Naive thymus-derived CD4-positive, alpha-beta T cell (primary cell): Measurements from ENCODE around the gene FUBP3. TPM values are rescaled to one million over a fixed set of nuclear protein-coding genes. Genes with fewer than 3 reads are reported as not detected.

Experiments
- ATAC-seq: fragments of 150-1000 bp; cut with Tn5 transposase; 2 replicates; pipeline ENCODE4 v1.10.0; 2021; ENCODE audit warnings: mild to moderate bottlenecking, moderate library complexity
- CTCF ChIA-PET: fragments of 350-600 bp; sonication (Branson Sonifier 250); formaldehyde crosslinking; loops from one replicate; lab custom pipeline; 2021; ENCODE audit warnings: antibody characterized with exemption; lab: Charles Lee
- POLR2A ChIA-PET: fragments of 350-600 bp; sonication (Branson Sonifier 250); formaldehyde crosslinking; loops from one replicate; lab custom pipeline; 2021; ENCODE audit warnings: antibody characterized with exemption, inconsistent platforms; lab: Charles Lee
- DNase-seq, 9 donors: peaks; one replicate each; pipeline versions ENCODE4 v3.0.0 to v3.0.0-alpha.2; 2020 to 2022; ENCODE audit warnings: mixed read lengths in 1 of 9
- H3K27ac ChIP-seq: one replicate; pipeline ENCODE4 v1.7.0; 2013; ENCODE audit warnings: mild to moderate bottlenecking, low read depth, low read length, moderate library complexity
- H3K27me3 ChIP-seq, 2 donors: one replicate each; pipeline ENCODE4 v1.7.0; 2013; ENCODE audit warnings: low read length in 2 of 2, mild to moderate bottlenecking in 2 of 2, moderate library complexity in 2 of 2; ENCODE audit not compliant: control insufficient read depth in 2 of 2, insufficient read depth in 2 of 2
- H3K36me3 ChIP-seq, 3 experiments: 1 replicate in 2 of 3; 2 replicates in 1 of 3; pipeline ENCODE4 v1.7.0; 2013; ENCODE audit warnings: low read length in 3 of 3, mild to moderate bottlenecking in 3 of 3, moderate library complexity in 1 of 3; ENCODE audit not compliant: insufficient read depth in 3 of 3, control insufficient read depth in 2 of 3
- H3K4me1 ChIP-seq, 2 donors: one replicate each; pipeline ENCODE4 v1.7.0; 2013; ENCODE audit warnings: low read length in 2 of 2, mild to moderate bottlenecking in 2 of 2, moderate library complexity in 1 of 2; ENCODE audit not compliant: control insufficient read depth in 2 of 2, insufficient read depth in 2 of 2
- H3K4me3 ChIP-seq: 2 replicates; pipeline ENCODE4 v1.7.0; 2013; ENCODE audit warnings: mild to moderate bottlenecking, low read length
- H3K9me3 ChIP-seq, 3 experiments: 1 replicate in 2 of 3; 2 replicates in 1 of 3; pipeline ENCODE4 v1.7.0; 2013; ENCODE audit warnings: low read length in 3 of 3; ENCODE audit not compliant: control insufficient read depth in 2 of 3
- H3K27ac Mint-ChIP-seq, 9 donors: one replicate each; pipeline ENCODE4 v1.8.0; 2020 to 2022; ENCODE audit warnings: mixed read lengths in 9 of 9, mild to moderate bottlenecking in 8 of 9, moderate library complexity in 5 of 9, inconsistent platforms in 2 of 9
- H3K27me3 Mint-ChIP-seq, 5 donors: one replicate each; pipeline ENCODE4 v1.8.0; 2021 to 2022; ENCODE audit warnings: mixed read lengths in 5 of 5, mild to moderate bottlenecking in 1 of 5
- H3K36me3 Mint-ChIP-seq, 5 donors: one replicate each; pipeline ENCODE4 v1.8.0; 2020 to 2022; ENCODE audit warnings: mixed read lengths in 5 of 5, mild to moderate bottlenecking in 3 of 5, inconsistent platforms in 1 of 5
- H3K4me1 Mint-ChIP-seq, 7 donors: one replicate each; pipeline ENCODE4 v1.8.0; 2020 to 2022; ENCODE audit warnings: mixed read lengths in 7 of 7, mild to moderate bottlenecking in 3 of 7, inconsistent platforms in 1 of 7
- H3K4me3 Mint-ChIP-seq, 10 donors: one replicate each; pipeline ENCODE4 v1.8.0; 2020 to 2022; ENCODE audit warnings: mild to moderate bottlenecking in 10 of 10, mixed read lengths in 10 of 10, moderate library complexity in 6 of 10, inconsistent platforms in 2 of 10
- H3K9me3 Mint-ChIP-seq, 11 donors: one replicate each; pipeline ENCODE4 v1.8.0; 2020 to 2022; ENCODE audit warnings: mixed read lengths in 11 of 11, mild to moderate bottlenecking in 4 of 11, inconsistent platforms in 1 of 11, moderate library complexity in 1 of 11
- intact Hi-C, 2 donors: fragments of 100-400 bp; cut with micrococcal nuclease; formaldehyde crosslinking; loops; one replicate each; pipeline ENCODE4 v1.15.1; 2023
- polyA plus RNA-seq, 2 donors: library from polyadenylated mRNA; unstranded; fragments of 300-500 nt; fragmentation: Illumina TruSeq; gene quantifications; one replicate each; pipeline ENCODE4 v1.2.3, GENCODE V29; 2021
- total RNA-seq, 6 experiments: library from RNA in 5 of 6; stranded (reverse) in 5 of 6; gene quantifications; 1 replicate in 5 of 6; 2 replicates in 1 of 6; pipeline ENCODE4 v1.2.3 and lab custom pipeline; 2021 to 2026

FUBP3 gene
- total and polyA plus RNA-seq, 7 experiments from 2014 or later: 30.0 to 49.6 (median 37.3) TPM

DNA sequence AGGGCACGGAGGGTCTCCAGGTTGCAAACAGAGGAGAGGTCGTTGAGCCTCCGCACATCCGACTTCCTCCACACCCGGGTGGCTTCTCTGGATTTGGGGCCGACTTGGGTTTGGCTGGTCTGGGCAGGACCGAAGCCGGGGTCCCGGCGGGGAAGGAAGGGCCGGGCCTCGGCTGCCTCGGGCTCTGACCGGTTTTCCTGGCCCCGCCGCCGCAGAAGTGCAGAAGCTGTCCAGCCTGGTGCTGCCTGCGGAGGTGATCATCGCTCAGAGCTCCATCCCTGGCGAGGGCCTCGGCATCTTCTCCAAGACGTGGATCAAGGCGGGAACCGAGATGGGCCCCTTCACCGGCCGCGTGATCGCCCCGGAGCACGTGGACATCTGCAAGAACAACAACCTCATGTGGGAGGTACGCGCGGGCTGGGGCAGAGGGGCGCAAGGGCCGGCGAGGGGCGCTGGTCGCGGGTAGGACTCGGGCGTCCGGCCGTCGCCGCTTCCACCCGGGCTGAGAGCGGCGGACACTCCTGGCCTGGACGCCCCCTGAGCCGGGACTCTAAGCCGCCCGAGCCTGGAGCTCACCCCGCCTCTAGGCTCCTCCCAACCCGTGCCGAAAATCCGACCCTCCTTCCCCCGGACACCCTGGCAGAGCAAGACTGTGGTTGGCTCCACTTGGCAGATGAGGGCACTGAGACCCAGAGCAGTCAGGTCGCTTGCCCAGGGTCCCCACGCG lies 87.2 kb downstream of the FUBP3 start:
- Mint-ChIP-seq H3K36me3 (peaks cover 0 to 2% (median 0%) of the 10 kb centered on the region in 5 donors), H3K4me1 (peaks cover 9 to 31% (median 22%) of the 10 kb centered on the region in 7 donors), H3K27me3 (peaks cover 34 to 74% (median 41%) of the 10 kb centered on the region in 5 donors), H3K27ac (no peak overlapping the region), H3K4me3 (peak overlapping the region in 4 of 10 donors; percentile 36 to 91 (median 56)), H3K9me3 (peaks cover 0 to 3% (median 0%) of the 10 kb centered on the region in 11 donors)
- Histone ChIP-seq H3K4me1 (peaks cover 6 to 18% of the 10 kb centered on the region in 2 donors), H3K9me3 (no peaks in the 10 kb centered on the region), H3K27ac (no peak overlapping the region), H3K27me3 (peaks cover 3 to 30% of the 10 kb centered on the region in 2 donors), H3K36me3 (no peaks in the 10 kb centered on the region), H3K4me3 (no peak overlapping the region)
- no peak for DNase-seq
- CTCF ChIA-PET: no interaction called here
- no peak for ATAC-seq
- intact Hi-C loops: no loop called here
- POLR2A ChIA-PET: no interaction called here

DNA sequence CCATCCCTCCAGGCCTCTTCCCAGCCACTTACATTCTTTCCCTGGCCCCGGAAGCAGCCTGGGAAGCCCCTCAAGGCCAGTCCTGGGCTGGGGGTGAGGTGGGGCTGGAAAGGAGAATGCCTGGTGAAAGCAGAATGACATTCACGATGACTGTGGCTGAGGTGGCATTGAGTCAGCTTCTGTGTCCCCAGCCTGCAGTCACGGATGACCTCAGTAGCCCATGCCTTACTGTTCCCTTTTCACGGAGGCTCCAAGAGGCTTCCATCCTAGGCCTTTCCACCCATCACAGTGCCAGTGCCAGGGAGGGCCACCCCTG lies 87.7 kb downstream of the FUBP3 start:
- Histone ChIP-seq H3K27ac (no peak overlapping the region), H3K9me3 (no peaks in the 10 kb centered on the region), H3K4me3 (no peak overlapping the region), H3K36me3 (no peaks in the 10 kb centered on the region), H3K4me1 (peaks cover 6 to 18% of the 10 kb centered on the region in 2 donors), H3K27me3 (peaks cover 3 to 25% of the 10 kb centered on the region in 2 donors)
- Mint-ChIP-seq H3K4me3 (peak overlapping the region in 1 of 10 donors; percentile 91), H3K27me3 (peaks cover 29 to 69% (median 36%) of the 10 kb centered on the region in 5 donors), H3K36me3 (peaks cover 0 to 2% (median 0%) of the 10 kb centered on the region in 5 donors), H3K4me1 (peaks cover 6 to 26% (median 21%) of the 10 kb centered on the region in 7 donors), H3K27ac (no peak overlapping the region), H3K9me3 (peaks cover 0 to 3% (median 0%) of the 10 kb centered on the region in 11 donors)
- intact Hi-C loops: no loop called here
- DNase-seq (no peak), ATAC-seq (no peak)
- POLR2A ChIA-PET: no interaction called here
- CTCF ChIA-PET: no interaction called here

DNA sequence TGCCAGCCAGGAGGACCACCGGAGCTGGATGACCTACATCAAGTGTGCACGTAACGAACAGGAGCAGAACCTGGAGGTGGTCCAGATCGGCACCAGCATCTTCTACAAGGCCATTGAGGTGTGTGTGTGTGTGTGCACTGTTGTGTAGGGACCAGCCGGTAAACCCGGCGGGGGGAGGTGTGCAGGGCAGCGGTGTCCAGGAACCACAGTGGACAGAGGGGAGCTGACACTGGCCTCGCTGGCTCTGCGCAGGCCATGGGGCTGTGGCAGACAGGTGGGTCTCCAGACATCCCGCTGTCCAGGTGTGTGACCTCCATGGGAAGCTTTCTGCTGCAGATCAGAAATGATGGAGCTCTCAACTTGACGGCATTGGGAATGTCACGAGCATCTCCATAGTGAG lies 88.8 kb downstream of the FUBP3 start:
- Mint-ChIP-seq H3K27ac (no peak overlapping the region), H3K9me3 (peaks cover 0 to 3% (median 0%) of the 10 kb centered on the region in 11 donors), H3K27me3 (peaks cover 19 to 59% (median 26%) of the 10 kb centered on the region in 5 donors), H3K36me3 (peaks cover 0 to 2% (median 0%) of the 10 kb centered on the region in 5 donors), H3K4me1 (peaks cover 3 to 19% (median 13%) of the 10 kb centered on the region in 7 donors), H3K4me3 (no peak overlapping the region)
- POLR2A ChIA-PET: no interaction called here
- no peak overlapping the region for H3K27ac ChIP-seq
- H3K9me3 ChIP-seq: no peaks in the 10 kb centered on the region
- CTCF ChIA-PET: no interaction called here
- no peaks in the 10 kb centered on the region for H3K36me3 ChIP-seq
- DNase-seq (no peak), ATAC-seq (no peak)
- H3K4me1 ChIP-seq: peaks cover 0 to 8% of the 10 kb centered on the region in 2 donors
- intact Hi-C loops: no loop called here
- peaks cover 1 to 15% of the 10 kb centered on the region in 2 donors for H3K27me3 ChIP-seq
- H3K4me3 ChIP-seq: no peak overlapping the region

DNA sequence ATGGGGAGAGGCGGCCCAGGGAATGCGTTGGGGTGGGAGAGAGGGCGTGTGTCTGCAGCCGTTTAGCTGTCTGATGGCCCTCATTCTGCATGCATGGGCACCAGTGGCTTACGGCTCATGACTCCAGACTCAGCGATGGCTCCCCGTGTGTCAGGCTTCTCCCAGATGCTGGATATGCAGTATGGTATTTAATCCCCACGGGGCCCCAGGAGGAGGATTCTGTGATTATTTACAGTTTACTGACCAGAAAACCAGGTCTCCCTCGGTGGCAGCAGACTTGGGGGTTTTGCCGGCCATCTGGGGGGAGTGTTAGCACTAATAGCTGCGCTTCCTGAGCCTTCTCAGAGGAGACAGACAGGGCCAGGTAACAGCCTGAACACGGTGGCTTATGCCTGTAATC lies 89.3 kb downstream of the FUBP3 start:
- ChIA-PET CTCF (no interaction called here), POLR2A (no interaction called here)
- Mint-ChIP-seq H3K9me3 (peaks cover 0 to 3% (median 0%) of the 10 kb centered on the region in 11 donors), H3K4me1 (peaks cover 3 to 17% (median 13%) of the 10 kb centered on the region in 7 donors), H3K4me3 (no peak overlapping the region), H3K27ac (no peak overlapping the region), H3K36me3 (peaks cover 0 to 2% (median 0%) of the 10 kb centered on the region in 5 donors), H3K27me3 (peaks cover 19 to 57% (median 26%) of the 10 kb centered on the region in 5 donors)
- intact Hi-C loops: no loop called here
- Histone ChIP-seq H3K27ac (no peak overlapping the region), H3K9me3 (no peaks in the 10 kb centered on the region), H3K36me3 (no peaks in the 10 kb centered on the region), H3K4me3 (no peak overlapping the region), H3K27me3 (peaks cover 0 to 10% of the 10 kb centered on the region in 2 donors), H3K4me1 (peaks cover 0 to 3% of the 10 kb centered on the region in 2 donors)
- DNase-seq (no peak), ATAC-seq (no peak)

DNA sequence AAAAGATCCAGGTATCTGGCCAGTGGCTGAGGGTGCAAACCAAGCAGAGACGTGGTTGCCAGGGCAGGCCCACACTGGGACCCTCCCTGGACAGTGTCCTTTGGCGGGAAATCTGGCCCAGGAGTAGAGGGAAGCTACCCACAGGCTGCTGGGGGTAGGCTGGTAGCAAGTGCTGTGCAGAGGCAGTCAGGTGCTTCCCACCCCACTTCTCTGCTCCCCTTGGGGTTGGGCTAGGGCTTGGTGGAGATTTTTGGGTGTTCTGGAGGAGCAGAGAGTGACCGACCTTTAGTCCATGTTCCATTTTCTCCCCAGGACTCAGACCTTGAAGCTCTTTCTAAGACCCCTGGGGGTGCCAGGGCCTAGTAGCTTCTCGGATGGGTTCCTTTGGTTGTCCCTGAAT lies 90.6 kb downstream of the FUBP3 start:
- POLR2A ChIA-PET: interaction anchor here (0.7 kb wide), 1 partner anchor 45 kb away, joined by 3 read pairs; no protein-coding TSS in a partner anchor
- no peak overlapping the region for H3K4me3 Mint-ChIP-seq
- Histone ChIP-seq H3K27me3 (peaks cover 0 to 6% of the 10 kb centered on the region in 2 donors), H3K27ac (no peak overlapping the region), H3K9me3 (no peaks in the 10 kb centered on the region), H3K4me1 (no peaks in the 10 kb centered on the region), H3K36me3 (no peaks in the 10 kb centered on the region), H3K4me3 (no peak overlapping the region)
- intact Hi-C loops: no loop called here
- peaks cover 19 to 46% (median 26%) of the 10 kb centered on the region in 5 donors for H3K27me3 Mint-ChIP-seq
- peaks cover 0 to 2% (median 0%) of the 10 kb centered on the region in 5 donors for H3K36me3 Mint-ChIP-seq
- H3K4me1 Mint-ChIP-seq: peaks cover 3 to 11% (median 8%) of the 10 kb centered on the region in 7 donors
- no peak overlapping the region for H3K27ac Mint-ChIP-seq
- CTCF ChIA-PET: no interaction called here
- ATAC-seq (no peak), DNase-seq (no peak)
- H3K9me3 Mint-ChIP-seq: peaks cover 0 to 1% (median 0%) of the 10 kb centered on the region in 11 donors

DNA sequence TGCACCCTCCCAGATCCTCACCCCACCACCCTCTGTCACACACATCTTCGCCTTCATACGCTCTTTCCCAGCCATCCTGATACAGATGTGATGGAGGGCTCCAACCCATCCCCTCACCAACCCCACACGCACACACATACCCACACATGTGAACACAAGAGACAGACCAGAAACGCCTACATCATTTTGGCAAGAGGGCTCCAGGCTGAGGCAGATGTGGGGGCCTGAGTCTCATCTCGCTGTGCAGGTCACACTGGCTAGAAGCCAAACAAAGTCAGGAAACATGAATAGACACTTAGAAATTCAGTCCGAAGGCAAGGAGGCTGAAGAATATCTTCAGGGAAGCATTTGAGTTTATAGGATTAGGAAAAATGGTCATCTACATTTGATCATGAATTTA lies 91.3 kb downstream of the FUBP3 start:
- Mint-ChIP-seq H3K4me3 (no peak overlapping the region), H3K4me1 (peaks cover 0 to 5% (median 2%) of the 10 kb centered on the region in 7 donors), H3K27ac (no peak overlapping the region), H3K36me3 (no peaks in the 10 kb centered on the region), H3K27me3 (peaks cover 13 to 40% (median 21%) of the 10 kb centered on the region in 5 donors), H3K9me3 (peaks cover 0 to 1% (median 0%) of the 10 kb centered on the region in 11 donors)
- Histone ChIP-seq H3K4me3 (no peak overlapping the region), H3K4me1 (no peaks in the 10 kb centered on the region), H3K36me3 (no peaks in the 10 kb centered on the region), H3K9me3 (no peaks in the 10 kb centered on the region), H3K27ac (no peak overlapping the region), H3K27me3 (peaks cover 0 to 3% of the 10 kb centered on the region in 2 donors)
- POLR2A ChIA-PET: interaction anchor here (0.7 kb wide), 1 partner anchor 44 kb away, joined by 3 read pairs; no protein-coding TSS in a partner anchor
- no peak for DNase-seq
- CTCF ChIA-PET: no interaction called here
- intact Hi-C loops: no loop called here
- no peak for ATAC-seq
